Esophagus squamous epithelium (tissue), 4 donors: Measurements from ENCODE around the gene ZRANB2.

ENCODE experiments used
- POLR2A ChIP-seq, 4 donors: fragments of 450-650 bp; IDR thresholded peaks; one replicate each; pipeline ENCODE4 v1.6.1; 2017; ENCODE audit warnings: antibody characterized with exemption in 4 of 4, mild to moderate bottlenecking in 4 of 4, moderate library complexity in 3 of 4
- TF ChIP-seq, protein P1 (sequence below), 6 experiments: fragments of 450-650 bp in 4 of 6; fragments of 200-600 bp in 2 of 6; sonication (generic) in 2 of 6; IDR thresholded peaks; one replicate each; pipeline ENCODE4 v1.5.1; 2016 to 2019; ENCODE audit warnings: antibody characterized with exemption in 6 of 6, mild to moderate bottlenecking in 4 of 6, moderate library complexity in 4 of 6

- TF ChIP-seq, protein P1, sequence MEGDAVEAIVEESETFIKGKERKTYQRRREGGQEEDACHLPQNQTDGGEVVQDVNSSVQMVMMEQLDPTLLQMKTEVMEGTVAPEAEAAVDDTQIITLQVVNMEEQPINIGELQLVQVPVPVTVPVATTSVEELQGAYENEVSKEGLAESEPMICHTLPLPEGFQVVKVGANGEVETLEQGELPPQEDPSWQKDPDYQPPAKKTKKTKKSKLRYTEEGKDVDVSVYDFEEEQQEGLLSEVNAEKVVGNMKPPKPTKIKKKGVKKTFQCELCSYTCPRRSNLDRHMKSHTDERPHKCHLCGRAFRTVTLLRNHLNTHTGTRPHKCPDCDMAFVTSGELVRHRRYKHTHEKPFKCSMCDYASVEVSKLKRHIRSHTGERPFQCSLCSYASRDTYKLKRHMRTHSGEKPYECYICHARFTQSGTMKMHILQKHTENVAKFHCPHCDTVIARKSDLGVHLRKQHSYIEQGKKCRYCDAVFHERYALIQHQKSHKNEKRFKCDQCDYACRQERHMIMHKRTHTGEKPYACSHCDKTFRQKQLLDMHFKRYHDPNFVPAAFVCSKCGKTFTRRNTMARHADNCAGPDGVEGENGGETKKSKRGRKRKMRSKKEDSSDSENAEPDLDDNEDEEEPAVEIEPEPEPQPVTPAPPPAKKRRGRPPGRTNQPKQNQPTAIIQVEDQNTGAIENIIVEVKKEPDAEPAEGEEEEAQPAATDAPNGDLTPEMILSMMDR (IDR thresholded peaks at IDR 0.05): no peak
- TF ChIP-seq POLR2A (IDR thresholded peaks at IDR 0.05): no peak
Measured at GRCh38 chr1:71081697-71082080, 854 bp upstream of the ZRANB2 start.
